NCI-H146 (cell line): ENCODE measurements around the gene AKT1.
"Not testable (repeated sequence)": the region's sequence is repeated elsewhere in the genome, so short reads cannot be mapped to it uniquely, and the experiment has no call there.

Experiments used
- DNase-seq: peaks from one replicate; lab custom pipeline; 2025; lab: John Stamatoyannopoulos, UW

Gene AKT1

DNA sequence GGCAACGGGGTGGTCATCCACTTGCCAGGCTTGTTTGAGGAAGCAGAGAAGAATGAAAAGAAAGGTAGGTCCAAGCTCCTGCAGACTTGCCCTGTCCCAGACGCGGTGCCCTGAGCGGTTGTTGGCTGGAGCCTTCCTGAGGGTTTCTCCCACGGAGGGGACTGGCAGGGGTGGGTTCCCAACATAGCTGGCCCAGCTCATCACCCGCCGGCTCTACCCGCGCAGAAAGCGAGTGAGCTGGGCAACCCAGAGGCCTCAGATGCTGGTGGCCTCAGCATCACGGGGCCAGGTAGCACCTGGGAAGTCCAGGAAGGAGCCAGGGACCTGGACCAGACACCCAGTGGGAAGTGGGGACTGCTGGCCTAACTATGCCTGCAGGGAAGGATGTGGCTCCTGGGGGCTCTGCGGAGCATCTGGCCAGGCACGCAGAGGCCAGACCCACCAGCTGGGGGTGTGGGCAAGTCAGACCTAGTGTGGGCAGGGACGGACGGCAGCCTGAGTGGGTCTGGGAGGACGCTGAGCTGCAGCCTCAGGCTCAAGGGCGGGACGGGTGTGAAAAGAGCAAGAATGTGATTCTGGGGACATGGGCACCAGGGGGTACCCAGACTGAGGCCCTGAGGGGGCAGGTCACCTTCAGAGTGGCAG is 57.1 kb downstream of the AKT1 start:
- no peak for DNase-seq

DNA sequence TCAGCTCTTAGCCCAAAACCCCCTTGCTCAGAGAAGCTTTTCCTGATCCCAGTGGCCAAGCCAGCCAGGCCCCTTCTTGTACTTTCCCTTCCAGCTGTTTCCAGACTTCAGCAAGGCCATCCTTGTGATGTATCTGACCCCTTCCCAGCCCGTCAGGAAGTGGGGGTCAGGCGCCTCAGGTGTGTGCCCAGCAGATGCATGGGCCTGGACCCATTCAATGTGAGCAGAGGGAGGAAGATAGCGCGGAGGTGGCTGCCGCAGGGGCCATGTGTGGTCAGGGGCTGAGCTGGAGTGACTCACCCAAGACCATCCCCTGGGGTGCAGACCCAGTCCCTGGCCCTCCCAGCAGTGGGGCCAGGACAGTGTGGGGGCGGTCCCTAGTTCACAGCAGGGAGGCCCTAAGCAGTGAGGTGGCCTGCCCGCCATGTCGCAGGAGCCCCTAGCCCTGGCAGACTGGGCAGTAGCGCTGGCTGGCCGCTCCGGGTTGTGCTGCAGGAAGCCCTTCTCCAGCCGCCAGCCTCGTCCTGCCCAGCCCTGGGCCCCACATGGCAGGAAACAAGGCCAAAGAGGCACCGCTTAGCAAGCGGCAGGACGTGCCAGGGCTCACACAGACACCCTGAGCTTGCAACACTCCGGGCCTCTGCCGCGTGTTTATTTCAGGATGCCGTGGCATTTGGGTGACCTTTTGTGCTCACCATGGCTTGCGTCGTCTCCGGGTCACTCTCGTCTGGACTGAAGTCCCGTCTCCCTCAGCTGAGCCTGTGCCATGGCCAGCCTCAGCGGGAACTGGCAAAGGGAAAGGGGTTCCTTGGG is 59.5 kb downstream of the AKT1 start:
- no peak for DNase-seq

DNA sequence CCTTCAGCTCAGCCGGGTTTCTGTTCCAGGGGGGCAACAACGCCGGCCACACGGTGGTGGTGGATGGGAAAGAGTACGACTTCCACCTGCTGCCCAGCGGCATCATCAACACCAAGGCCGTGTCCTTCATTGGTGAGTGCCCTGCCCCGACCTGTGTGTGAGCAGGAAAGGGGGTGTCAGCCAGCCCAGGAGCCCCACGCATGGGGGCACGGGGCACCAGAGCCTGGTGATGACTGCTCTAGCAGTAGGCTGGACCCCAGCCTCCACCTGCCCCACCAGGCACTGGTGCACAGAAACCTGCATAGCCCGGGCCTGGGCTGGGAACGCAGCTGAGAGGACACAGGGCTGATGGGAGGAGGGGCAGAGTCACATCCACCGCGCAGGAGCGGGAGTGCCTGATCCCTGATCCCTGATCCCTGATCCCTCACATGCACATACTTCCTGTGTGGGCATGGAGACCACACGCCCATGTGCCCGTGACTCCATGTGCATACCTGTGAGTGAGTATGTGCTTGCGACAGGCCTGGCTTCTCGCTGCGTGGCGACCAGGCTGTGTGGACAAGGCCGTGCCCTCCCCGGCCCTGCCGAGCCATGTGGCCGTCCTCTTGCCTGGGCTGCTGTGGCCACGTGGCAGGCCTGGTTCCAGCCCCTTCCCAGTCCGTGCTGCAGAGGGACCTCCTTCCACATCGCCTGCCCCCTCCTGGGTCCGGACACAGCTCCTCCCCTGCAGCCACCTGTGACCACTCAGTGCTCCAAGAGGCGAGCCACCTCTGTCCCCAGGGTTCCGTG is 60.4 kb downstream of the AKT1 start:
- no peak for DNase-seq

DNA sequence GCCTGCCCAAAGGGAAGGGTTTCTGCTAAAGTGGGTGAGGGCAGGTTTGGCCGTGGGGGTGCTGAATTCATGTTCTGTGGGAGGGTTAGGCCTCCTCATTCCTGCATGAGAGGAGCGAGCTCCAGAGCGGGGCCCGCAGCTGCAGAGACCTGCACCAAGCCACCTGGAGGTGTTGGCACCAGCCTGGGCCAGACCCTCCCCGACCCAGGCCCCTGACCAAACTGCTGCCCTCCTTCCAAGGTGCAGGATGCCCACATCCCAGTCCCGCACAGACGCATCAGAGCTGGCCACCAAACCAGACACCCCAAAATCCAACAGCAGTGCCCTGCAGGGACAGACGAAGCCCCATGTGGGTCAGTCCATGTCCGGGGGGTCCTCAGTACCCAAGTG is 61.0 kb downstream of the AKT1 start:
- DNase-seq, result no peak

DNA sequence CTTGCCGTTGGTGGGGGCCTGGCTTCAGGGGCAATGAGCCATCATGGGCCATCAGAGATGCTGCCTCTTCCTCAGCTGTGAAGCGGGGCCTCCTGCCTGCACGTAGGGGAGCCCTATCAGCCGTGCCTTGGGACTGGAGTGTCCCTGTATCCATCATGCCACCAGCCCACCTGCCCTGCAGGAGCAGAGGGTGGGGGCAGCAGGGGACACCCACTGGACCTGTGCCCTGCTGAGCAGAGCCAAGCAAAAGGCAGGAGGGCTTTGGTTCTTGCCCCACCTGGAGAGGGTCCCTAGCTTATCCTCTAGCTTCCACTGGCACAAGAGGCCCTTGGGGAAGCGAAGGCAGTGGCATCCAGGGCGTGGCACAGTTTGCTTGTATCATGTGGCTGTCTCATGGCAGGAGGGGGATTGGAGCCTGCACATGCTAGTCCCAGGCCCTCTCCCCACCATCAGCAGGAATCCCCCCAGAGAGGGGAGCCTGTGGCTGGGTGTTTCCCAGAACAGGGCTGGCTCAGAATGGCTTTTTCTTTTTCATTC is 61.4 kb downstream of the AKT1 start:
- DNase-seq, result no peak

DNA sequence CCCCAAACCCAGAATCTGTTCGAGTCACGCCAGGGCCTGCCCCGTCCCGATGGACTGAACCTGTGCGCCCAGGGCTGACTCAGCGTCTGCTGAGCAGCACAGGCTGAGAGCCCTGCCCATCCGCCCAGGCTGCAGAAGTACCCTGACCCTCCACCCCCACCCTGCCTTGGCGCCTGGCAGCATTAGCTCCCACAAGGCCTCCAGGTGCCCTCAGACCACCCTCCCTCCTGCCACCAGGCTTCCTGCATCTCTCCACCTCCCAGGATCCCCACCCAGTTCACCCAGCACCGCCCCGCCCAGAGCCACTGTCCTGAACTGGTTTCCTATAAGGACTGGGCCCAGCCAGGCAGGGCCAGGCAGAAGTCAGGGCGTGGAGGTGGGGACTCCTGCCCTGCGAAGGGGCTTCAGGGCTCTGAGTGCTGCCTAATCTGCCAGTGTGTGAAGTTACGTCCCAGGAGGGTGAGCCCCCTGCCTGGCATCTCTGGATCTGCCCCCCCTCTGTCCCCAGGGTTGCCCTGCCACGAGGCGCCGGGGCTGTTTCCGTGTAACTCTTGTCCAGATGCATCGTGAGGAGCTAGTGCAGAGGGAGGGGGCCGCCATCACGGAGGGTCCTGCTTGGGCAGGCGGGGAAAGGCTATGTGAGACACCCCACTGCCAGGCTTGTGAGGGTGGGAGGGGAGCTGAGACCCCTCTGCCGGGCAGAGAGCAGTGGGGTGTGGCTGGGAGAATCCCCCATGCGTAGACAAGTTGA is 62.4 kb downstream of the AKT1 start:
- no peak for DNase-seq

DNA sequence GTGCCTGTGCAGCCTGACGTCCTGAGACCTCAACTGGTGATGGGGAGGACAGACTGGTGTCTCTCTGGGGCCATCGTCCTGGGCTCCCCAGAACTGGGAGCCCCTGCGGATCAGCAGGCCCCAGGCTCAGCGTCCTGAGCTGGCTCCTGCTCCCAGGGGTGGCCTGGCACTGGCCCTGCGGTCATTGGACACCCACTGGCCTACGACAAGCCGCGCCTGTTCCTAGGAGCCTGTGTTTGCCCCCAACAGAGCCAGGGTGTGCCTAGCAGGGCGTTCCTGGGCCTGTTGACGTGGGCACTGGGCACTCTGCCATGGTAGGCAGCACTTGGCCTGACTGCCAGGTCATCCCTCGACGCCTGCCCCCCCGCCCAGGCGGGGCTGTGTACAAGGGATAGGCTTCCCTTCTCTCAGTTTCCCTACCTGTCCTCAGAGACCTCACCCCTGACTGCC is 63.2 kb downstream of the AKT1 start:
- DNase-seq, result no peak

DNA sequence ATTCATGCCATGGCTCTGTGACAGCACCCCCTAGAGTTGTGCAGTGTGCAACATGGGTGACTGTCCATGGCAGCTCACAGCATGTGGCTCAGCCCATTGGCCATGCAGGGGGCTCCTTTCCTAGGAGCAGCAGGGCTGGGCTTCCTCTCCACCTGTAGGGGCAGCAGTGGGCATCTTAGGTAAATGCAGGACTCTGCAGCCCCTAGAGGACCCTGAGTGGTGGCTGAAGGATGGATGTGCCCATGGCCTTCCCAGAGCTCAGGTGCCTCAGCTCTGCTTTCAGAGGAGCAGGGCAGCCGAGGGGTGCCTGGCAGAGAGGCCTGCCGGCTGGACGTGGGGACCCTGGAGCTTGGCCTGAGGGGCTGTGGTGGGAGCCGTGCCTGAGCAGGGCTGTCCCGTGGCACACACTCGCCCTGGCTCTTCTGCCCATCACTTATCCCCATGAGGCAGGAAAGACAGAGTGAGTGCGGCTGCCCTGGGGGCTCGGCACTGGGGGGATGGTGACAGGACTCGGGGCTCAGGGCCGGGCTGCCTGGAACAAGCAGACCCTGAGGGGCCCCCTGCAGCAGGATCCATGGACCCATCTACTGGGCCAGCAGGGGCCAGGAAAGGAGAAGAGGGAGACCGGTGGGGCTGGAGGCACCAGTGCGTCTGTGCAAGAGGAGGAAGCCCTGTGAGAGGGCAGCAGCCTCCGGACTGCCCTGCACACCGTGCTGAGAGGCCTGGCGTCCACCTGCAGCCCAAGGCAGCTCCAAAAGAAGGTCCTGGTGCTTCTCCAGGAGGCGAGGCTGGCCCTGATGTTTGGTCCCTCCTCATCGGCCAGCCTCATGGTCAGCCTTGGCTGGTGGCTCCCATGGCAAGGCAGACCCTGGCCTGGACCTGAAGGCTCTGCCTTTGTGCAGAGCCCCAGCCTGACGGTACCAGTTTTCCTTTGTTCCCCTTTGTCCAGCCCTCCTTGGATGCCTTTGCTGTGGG is 63.9 kb downstream of the AKT1 start:
- DNase-seq, result peak; percentile 52

DNA sequence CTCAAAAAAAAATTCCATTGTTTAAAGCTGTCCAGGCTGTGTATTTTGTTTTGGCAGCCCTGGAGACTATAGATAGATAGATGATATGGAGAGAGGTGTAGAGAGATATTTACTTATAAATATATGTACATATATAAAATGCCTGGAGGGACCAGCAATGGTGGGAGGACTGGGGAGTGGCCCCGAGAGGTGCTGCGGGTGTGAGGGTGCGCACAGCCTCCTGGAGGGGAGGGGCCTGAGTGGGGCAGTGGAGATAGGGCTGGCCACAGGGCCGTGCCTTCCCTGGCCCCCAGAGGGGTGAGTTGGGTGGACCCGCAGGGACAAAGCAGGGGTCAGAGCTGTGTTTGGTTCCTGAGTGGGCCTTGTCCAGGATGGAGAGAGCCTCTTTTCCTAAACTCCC is 65.1 kb downstream of the AKT1 start:
- no peak for DNase-seq

DNA sequence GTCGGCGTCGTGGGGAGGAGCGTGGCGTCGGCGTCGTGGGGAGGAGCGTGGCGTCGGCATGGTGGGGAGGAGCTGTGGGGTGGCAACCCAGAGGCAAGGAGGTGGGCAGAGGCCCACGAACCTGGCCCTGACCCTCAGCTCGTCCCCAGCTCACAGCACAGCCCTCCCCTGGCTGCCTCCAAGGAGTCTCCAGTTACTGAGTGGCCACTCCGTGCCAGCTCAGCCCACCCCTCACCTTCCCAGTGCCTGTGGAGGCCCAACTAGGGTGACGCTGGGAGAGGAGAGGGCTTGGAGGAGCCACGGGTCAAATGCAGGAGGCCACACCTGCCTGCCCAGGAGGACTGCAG is 65.7 kb downstream of the AKT1 start:
- DNase-seq, result no peak

DNA sequence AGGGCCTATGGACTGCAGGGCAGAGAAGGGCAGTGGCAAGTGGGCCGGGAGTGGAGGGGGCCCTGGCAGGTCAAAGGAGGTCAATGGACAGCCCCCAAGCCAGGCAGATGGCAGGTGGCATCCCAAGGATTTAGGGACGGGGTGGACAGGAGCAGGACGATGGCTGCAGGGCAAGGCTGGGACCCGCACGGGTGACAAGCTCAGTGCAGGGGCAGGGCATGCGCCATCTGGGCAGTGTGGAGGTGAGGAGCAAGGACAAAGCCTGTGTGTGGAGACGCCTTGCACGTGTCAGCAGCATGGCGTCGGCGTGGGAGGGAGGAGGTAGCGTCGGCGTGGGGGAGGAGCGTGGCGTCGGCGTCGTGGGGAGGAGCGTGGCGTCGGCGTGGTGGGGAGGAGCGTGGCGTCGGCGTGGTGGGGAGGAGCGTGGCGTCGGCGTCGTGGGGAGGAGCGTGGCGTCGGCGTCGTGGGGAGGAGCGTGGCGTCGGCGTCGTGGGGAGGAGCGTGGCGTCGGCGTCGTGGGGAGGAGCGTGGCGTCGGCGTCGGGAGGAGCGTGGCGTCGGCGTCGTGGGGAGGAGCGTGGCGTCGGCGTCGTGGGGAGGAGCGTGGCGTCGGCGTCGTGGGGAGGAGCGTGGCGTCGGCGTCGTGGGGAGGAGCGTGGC is 66.2 kb downstream of the AKT1 start:
- DNase-seq, result not testable (repeated sequence)

DNA sequence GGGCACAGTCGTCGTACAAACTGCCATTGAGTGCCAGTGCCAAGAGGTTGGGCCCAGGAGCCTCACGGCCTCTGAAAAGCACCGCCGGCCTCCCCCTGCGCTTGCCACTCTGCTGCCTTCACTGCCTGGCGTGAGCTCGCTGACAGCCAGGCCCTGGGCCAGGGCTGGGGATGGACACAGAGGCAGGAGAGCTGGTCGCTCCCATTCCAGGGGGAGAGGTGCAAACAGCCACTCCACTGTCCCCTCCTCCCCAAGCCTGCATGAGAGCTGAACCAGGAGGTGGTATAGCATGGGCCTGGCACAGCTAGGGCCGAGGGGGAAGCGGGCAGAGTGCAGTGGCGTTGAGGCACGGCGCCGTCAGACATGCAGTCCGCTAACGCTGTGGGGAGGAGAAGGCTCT is 66.9 kb downstream of the AKT1 start:
- DNase-seq, result no peak

DNA sequence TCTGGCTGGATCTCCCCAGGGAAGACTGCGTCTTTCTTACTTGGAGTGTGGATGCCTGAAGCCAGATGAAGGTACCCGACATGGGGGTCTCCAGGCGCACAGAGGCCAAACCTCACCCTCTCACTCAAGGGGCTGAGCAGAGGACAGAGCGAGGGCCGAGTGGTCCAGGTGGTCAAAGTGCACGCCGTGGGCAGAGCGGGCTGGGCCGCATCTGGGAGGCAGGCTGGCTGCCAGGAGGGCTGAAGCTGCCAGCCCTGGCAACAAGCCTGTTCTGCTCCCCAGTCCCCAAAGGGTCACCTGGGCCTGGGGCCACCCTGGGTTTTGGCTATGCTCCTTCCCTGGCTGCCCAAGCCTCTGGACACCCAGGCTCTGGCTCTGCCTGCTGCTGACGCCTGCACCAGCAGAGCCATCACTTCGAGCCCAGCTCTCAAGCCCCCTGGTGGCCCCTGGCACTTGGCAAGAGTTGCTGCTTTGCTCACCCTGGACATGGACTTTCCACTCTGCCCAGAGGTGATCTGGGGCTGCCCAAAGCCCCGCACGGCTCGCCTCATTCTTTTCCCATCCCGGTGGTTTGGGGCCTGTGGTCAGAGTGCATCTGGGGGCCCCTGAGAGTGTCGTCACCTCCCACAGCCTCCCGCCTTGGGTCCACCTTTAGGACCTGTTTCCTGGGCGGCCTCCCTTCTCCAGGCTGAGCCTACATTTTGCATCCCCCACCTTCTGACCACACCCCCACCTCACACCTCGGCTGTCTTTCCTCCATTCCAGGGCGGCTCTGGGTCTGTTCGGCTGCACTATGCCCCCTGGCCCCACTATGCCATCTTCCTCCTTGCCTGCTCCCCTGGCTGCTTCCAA is 68.7 kb downstream of the AKT1 start:
- DNase-seq, result no peak

DNA sequence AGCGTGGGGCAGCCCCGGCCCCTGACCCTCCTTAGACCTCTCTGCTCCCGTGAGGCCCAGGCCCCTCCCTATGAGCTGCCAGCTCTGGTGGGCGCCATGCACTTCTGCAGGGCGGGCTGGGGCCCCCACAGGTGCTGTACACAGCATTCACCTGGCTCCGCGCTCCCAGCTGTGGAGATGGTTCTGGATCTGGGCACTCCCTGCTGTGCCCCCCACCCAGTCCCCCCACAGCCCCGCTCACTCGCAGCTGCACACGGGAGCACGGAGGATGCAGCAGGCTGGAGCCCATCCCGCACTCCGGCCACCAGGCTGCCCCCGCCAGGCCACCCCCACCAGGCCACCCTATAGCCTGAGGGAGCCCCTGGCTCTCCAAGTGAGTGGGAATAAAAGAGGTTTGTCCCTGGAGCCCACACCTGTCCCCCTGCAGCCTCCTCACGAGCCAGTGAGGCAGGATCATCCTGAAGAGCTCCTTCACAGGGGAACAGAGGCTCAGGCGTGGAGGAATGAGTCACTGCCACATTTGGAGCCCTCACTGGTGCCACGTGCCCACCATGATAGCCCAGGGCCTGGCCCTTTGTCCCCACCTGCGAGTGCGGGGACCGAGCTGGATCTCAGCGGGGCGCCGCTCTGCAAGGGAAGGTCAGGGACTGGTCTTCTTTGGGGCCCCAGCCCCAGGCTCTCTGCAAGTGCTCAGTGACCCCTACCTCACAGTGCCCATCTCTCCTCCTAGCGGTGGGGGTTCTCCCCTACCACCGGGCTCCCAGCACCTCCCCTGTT is 69.6 kb downstream of the AKT1 start:
- no peak for DNase-seq

DNA sequence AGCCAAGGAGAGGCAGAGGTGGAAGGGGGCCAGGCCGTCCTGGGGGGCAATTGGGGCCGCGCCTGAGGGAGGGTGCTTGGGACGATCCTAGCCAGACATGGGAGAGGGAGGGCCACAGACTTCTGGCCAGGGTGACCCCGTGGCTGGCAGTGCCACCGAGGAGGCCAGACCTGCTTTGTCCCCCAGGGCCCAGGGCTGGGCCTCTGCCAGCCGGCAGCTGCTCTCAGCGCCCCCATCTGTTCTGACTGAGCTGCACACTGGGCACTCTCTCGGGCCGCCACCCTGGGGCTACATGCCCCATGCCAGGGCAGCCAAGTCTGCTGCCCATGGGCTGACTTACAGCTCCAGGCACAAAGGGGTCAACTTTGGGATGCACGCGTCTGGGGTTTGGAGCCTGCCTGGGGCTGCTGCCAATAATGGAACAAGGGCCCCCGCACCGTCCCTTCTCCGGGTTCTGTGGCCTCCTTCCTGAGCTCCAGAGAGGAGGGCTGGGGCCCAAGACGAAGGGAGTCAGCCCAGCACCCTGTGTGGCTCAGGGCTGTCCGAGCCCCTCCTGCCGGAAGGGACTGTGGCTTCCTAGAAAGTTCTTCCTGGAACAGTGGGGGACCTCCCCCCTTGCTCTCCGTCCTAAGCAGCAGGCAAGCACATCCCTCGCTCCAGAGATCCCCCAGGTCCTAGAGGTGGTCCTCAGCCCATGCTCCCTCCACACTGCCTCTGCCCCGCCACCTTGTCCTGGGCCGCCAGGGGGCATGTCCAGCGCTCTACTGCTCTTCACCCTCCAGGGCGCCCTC is 70.4 kb downstream of the AKT1 start:
- no peak for DNase-seq

DNA sequence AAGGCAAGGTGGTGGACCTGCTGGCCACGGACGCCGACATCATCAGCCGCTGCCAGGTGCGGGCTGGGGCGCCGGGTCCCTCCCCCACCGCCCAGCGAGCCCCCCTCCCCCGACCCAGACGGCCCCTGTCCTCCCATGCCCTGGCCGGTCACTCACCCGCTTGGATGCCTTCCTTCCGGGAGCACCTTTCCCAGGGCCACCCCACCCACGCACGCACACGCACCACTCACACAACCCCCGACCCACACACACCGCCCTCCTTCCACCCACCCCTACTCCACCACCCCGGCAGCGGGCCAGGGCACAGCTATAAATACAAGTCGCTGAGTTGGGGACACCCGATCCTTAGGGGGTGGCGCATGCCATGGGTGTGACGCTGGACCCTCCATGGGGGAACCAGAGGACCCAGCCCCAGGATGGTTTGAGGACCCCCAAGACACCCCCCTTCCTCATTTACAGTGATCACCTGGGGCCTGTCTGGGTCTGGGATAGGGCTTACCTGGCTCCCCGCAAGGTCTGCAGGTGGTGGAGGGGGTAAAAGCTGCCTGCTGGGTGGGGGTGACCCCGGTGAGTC is 71.1 kb downstream of the AKT1 start:
- DNase-seq, result peak; percentile 79
